ENCODE results near the gene RRP7A.

GRCh38 chr22:42562684-42563083 lies 43.1 kb upstream of the RRP7A start:
- TF ChIP-seq CTCF (IDR thresholded peaks at IDR 0.05), result no peak
- no peak for TF ChIP-seq POLR2A (IDR thresholded peaks at IDR 0.05)

All from uterus (tissue), 2 donors.